ENCODE data around the gene RUNX3.

The RUNX3 gene

GRCh38 chr1:24964811-24965570, 34.9 kb upstream of the RUNX3 start:
- Histone ChIP-seq H3K36me3 (replicated peaks in 1 of 2; ENCODE audit: control insufficient read depth in 2 of 2, insufficient read depth in 2 of 2, low read length in 2 of 2) (no peaks in the 10 kb centered on the region), H4K8ac (ENCODE audit: low read depth, low read length) (no peak overlapping the region), H3K9ac (ENCODE audit: low read depth, low read length, poor library complexity) (no peak overlapping the region), H3K27me3 (ENCODE audit: control insufficient read depth in 3 of 3, insufficient read depth in 3 of 3, low read depth in 1 of 3, low read length in 3 of 3) (peaks cover 0 to 31% (median 0%) of the 10 kb centered on the region in 3 experiments), H3K27ac (replicated peaks; ENCODE audit: low read length) (no peak overlapping the region), H3K4me1 (ENCODE audit: control insufficient read depth in 2 of 2, insufficient read depth in 1 of 2, low read depth in 1 of 2, low read length in 2 of 2) (peaks cover 0 to 4% of the 10 kb centered on the region in 2 donors), H3K79me1 (ENCODE audit: low read depth, low read length) (no peaks in the 10 kb centered on the region), H3K14ac (ENCODE audit: low read length) (no peak overlapping the region), H4K91ac (ENCODE audit: low read depth, low read length, poor library complexity) (no peak overlapping the region), H3K4me2 (ENCODE audit: insufficient read depth, low read length, poor library complexity, severe bottlenecking) (no peak overlapping the region), H2AK5ac (ENCODE audit: low read depth, low read length) (peak overlapping the region; percentile 78), H2BK120ac (ENCODE audit: low read depth, low read length) (no peak overlapping the region), H3K9me3 (replicated peaks in 1 of 2; ENCODE audit: control insufficient read depth in 2 of 2, insufficient read depth in 1 of 2, low read depth in 1 of 2, low read length in 2 of 2) (no peaks in the 10 kb centered on the region), H2BK15ac (ENCODE audit: low read length) (no peak overlapping the region), H3K23ac (ENCODE audit: low read depth, low read length, poor library complexity) (peak overlapping the region; percentile 7), H2AFZ (ENCODE audit: low read length) (no peak overlapping the region), H3K4me3 (ENCODE audit: low read length in 2 of 2) (no peak overlapping the region), H2BK5ac (ENCODE audit: low read length) (peak overlapping the region; percentile 39), H2BK12ac (ENCODE audit: low read length) (no peak overlapping the region), H3K18ac (ENCODE audit: low read length) (peak overlapping the region; percentile 58), H3K4ac (ENCODE audit: low read length) (no peak overlapping the region)
- DNase-seq (ENCODE audit: low spot score) = no peak
- WGBS, 2 donors (ENCODE audit: extremely low coverage in 2 of 2, insufficient read length in 2 of 2, insufficient replicate concordance in 1 of 2) = no CpG with 5 or more reads among the region's 32 CpGs

- H2BK15ac ChIP-seq (ENCODE audit: low read length) = no peak overlapping the region
- H3K27ac ChIP-seq (replicated peaks; ENCODE audit: low read length) = no peak overlapping the region
- peaks cover 0 to 3% of the 10 kb centered on the region in 2 donors for H3K4me1 ChIP-seq (ENCODE audit: control insufficient read depth in 2 of 2, insufficient read depth in 1 of 2, low read depth in 1 of 2, low read length in 2 of 2)
- H3K18ac ChIP-seq (ENCODE audit: low read length) = peak overlapping the region; percentile 55
- WGBS, 2 donors (ENCODE audit: extremely low coverage in 2 of 2, insufficient read length in 2 of 2, insufficient replicate concordance in 1 of 2) = no CpG with 5 or more reads among the region's 23 CpGs
- H3K9ac ChIP-seq (ENCODE audit: low read depth, low read length, poor library complexity) = no peak overlapping the region
- H2BK5ac ChIP-seq (ENCODE audit: low read length) = peak overlapping the region; percentile 56
- no peak overlapping the region for H3K4ac ChIP-seq (ENCODE audit: low read length)
- H3K27me3 ChIP-seq (ENCODE audit: control insufficient read depth in 3 of 3, insufficient read depth in 3 of 3, low read depth in 1 of 3, low read length in 3 of 3) = peaks cover 0 to 29% (median 0%) of the 10 kb centered on the region in 3 experiments
- no peaks in the 10 kb centered on the region for H3K36me3 ChIP-seq (replicated peaks in 1 of 2; ENCODE audit: control insufficient read depth in 2 of 2, insufficient read depth in 2 of 2, low read length in 2 of 2)
- no peaks in the 10 kb centered on the region for H3K9me3 ChIP-seq (replicated peaks in 1 of 2; ENCODE audit: control insufficient read depth in 2 of 2, insufficient read depth in 1 of 2, low read depth in 1 of 2, low read length in 2 of 2)
- no peak overlapping the region for H3K23ac ChIP-seq (ENCODE audit: low read depth, low read length, poor library complexity)
- H2BK120ac ChIP-seq (ENCODE audit: low read depth, low read length) = no peak overlapping the region
- H2BK12ac ChIP-seq (ENCODE audit: low read length) = no peak overlapping the region
- no peak overlapping the region for H3K14ac ChIP-seq (ENCODE audit: low read length)
- no peaks in the 10 kb centered on the region for H3K79me1 ChIP-seq (ENCODE audit: low read depth, low read length)
- no peak overlapping the region for H4K8ac ChIP-seq (ENCODE audit: low read depth, low read length)
- H4K91ac ChIP-seq (ENCODE audit: low read depth, low read length, poor library complexity) = no peak overlapping the region
- H2AK5ac ChIP-seq (ENCODE audit: low read depth, low read length) = peak overlapping the region; percentile 28
- no peak overlapping the region for H3K4me3 ChIP-seq (ENCODE audit: low read length in 2 of 2)
- no peak overlapping the region for H2AFZ ChIP-seq (ENCODE audit: low read length)
- no peak for DNase-seq (ENCODE audit: low spot score)
- H3K4me2 ChIP-seq (ENCODE audit: insufficient read depth, low read length, poor library complexity, severe bottlenecking) = no peak overlapping the region
Observed at GRCh38 chr1:24963943-24964693, 34.0 kb upstream of the RUNX3 start.

GRCh38 chr1:24963099-24963872, 33.2 kb upstream of the RUNX3 start:
- Histone ChIP-seq H3K9ac (ENCODE audit: low read depth, low read length, poor library complexity) (no peak overlapping the region), H2BK120ac (ENCODE audit: low read depth, low read length) (no peak overlapping the region), H4K91ac (ENCODE audit: low read depth, low read length, poor library complexity) (no peak overlapping the region), H3K27ac (replicated peaks; ENCODE audit: low read length) (no peak overlapping the region), H2BK5ac (ENCODE audit: low read length) (no peak overlapping the region), H2AK5ac (ENCODE audit: low read depth, low read length) (peak overlapping the region; percentile 49), H3K4me2 (ENCODE audit: insufficient read depth, low read length, poor library complexity, severe bottlenecking) (no peak overlapping the region), H3K23ac (ENCODE audit: low read depth, low read length, poor library complexity) (no peak overlapping the region), H2BK12ac (ENCODE audit: low read length) (peak overlapping the region; percentile 44), H3K4me3 (ENCODE audit: low read length in 2 of 2) (no peak overlapping the region), H3K4ac (ENCODE audit: low read length) (no peak overlapping the region), H3K27me3 (ENCODE audit: control insufficient read depth in 3 of 3, insufficient read depth in 3 of 3, low read depth in 1 of 3, low read length in 3 of 3) (peaks cover 0 to 36% (median 0%) of the 10 kb centered on the region in 3 experiments), H3K4me1 (ENCODE audit: control insufficient read depth in 2 of 2, insufficient read depth in 1 of 2, low read depth in 1 of 2, low read length in 2 of 2) (peaks cover 0 to 3% of the 10 kb centered on the region in 2 donors), H3K36me3 (replicated peaks in 1 of 2; ENCODE audit: control insufficient read depth in 2 of 2, insufficient read depth in 2 of 2, low read length in 2 of 2) (no peaks in the 10 kb centered on the region), H2BK15ac (ENCODE audit: low read length) (peak overlapping the region; percentile 34), H3K79me1 (ENCODE audit: low read depth, low read length) (no peaks in the 10 kb centered on the region), H2AFZ (ENCODE audit: low read length) (no peak overlapping the region), H3K9me3 (replicated peaks in 1 of 2; ENCODE audit: control insufficient read depth in 2 of 2, insufficient read depth in 1 of 2, low read depth in 1 of 2, low read length in 2 of 2) (no peaks in the 10 kb centered on the region), H3K18ac (ENCODE audit: low read length) (peak overlapping the region; percentile 95), H4K8ac (ENCODE audit: low read depth, low read length) (no peak overlapping the region), H3K14ac (ENCODE audit: low read length) (no peak overlapping the region)
- DNase-seq (ENCODE audit: low spot score) = no peak
- WGBS, 2 donors (ENCODE audit: extremely low coverage in 2 of 2, insufficient read length in 2 of 2, insufficient replicate concordance in 1 of 2) = no CpG with 5 or more reads among the region's 9 CpGs
